ENCODE results near the gene PDE10A.

PDE10A gene

GRCh38 chr6:165439928-165440554 lies 223.0 kb downstream of the PDE10A start:
- no peaks in the 10 kb centered on the region for H3K36me3 ChIP-seq (ENCODE audit: low read depth)
- H3K27ac ChIP-seq (ENCODE audit: poor library complexity, severe bottlenecking), result no peak overlapping the region
- no peaks in the 10 kb centered on the region for H3K9me3 ChIP-seq (ENCODE audit: severe bottlenecking)
- H3K27me3 ChIP-seq (ENCODE audit: insufficient read depth, poor library complexity, severe bottlenecking), result no peaks in the 10 kb centered on the region
- H3K4me3 ChIP-seq (ENCODE audit: severe bottlenecking), result no peak overlapping the region
- TF ChIP-seq, protein P1, sequence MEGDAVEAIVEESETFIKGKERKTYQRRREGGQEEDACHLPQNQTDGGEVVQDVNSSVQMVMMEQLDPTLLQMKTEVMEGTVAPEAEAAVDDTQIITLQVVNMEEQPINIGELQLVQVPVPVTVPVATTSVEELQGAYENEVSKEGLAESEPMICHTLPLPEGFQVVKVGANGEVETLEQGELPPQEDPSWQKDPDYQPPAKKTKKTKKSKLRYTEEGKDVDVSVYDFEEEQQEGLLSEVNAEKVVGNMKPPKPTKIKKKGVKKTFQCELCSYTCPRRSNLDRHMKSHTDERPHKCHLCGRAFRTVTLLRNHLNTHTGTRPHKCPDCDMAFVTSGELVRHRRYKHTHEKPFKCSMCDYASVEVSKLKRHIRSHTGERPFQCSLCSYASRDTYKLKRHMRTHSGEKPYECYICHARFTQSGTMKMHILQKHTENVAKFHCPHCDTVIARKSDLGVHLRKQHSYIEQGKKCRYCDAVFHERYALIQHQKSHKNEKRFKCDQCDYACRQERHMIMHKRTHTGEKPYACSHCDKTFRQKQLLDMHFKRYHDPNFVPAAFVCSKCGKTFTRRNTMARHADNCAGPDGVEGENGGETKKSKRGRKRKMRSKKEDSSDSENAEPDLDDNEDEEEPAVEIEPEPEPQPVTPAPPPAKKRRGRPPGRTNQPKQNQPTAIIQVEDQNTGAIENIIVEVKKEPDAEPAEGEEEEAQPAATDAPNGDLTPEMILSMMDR (IDR thresholded peaks at IDR 0.05; ENCODE audit: poor library complexity, severe bottlenecking), result peak; percentile 76
- H3K4me1 ChIP-seq (ENCODE audit: insufficient read depth, poor library complexity, severe bottlenecking), result no peaks in the 10 kb centered on the region
- DNase-seq (ENCODE audit: low spot score) (no peak), ATAC-seq (ENCODE audit: low read depth) (peak; percentile 57; the same call in 2 of the 3 replicates)

GRCh38 chr6:165426892-165427291 lies 236.1 kb downstream of the PDE10A start:
- no peak overlapping the region for H3K27ac ChIP-seq (ENCODE audit: poor library complexity, severe bottlenecking)
- no peaks in the 10 kb centered on the region for H3K4me1 ChIP-seq (ENCODE audit: insufficient read depth, poor library complexity, severe bottlenecking)
- H3K9me3 ChIP-seq (ENCODE audit: severe bottlenecking), result no peaks in the 10 kb centered on the region
- no peak for DNase-seq (ENCODE audit: low spot score)
- no peak overlapping the region for H3K4me3 ChIP-seq (ENCODE audit: severe bottlenecking)
- TF ChIP-seq, protein P1 (IDR thresholded peaks at IDR 0.05; ENCODE audit: poor library complexity, severe bottlenecking), result no peak
- no peaks in the 10 kb centered on the region for H3K27me3 ChIP-seq (ENCODE audit: insufficient read depth, poor library complexity, severe bottlenecking)
- no peak for ATAC-seq (ENCODE audit: low read depth)
- no peaks in the 10 kb centered on the region for H3K36me3 ChIP-seq (ENCODE audit: low read depth)

DNA sequence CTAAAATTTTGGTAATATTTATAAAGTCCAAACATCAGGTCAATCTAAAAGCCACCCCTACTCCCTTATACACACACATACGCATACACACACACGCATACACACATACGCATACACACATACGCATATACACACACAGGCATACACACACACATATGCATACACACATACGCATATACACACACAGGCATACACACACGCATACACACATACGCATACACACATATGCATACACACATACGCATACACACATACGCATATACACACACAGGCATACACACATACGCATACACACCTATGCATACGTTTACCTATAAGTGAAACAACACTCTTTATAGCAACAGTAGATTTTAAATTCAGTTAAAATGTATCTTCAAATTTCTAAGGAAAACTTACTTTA lies 240.8 kb downstream of the PDE10A start:
- H3K27me3 ChIP-seq (ENCODE audit: insufficient read depth, poor library complexity, severe bottlenecking), result no peaks in the 10 kb centered on the region
- no peaks in the 10 kb centered on the region for H3K9me3 ChIP-seq (ENCODE audit: severe bottlenecking)
- H3K36me3 ChIP-seq (ENCODE audit: low read depth), result no peaks in the 10 kb centered on the region
- no peaks in the 10 kb centered on the region for H3K4me1 ChIP-seq (ENCODE audit: insufficient read depth, poor library complexity, severe bottlenecking)
- no peak overlapping the region for H3K27ac ChIP-seq (ENCODE audit: poor library complexity, severe bottlenecking)
- TF ChIP-seq, protein P1 (IDR thresholded peaks at IDR 0.05; ENCODE audit: poor library complexity, severe bottlenecking), result no peak
- H3K4me3 ChIP-seq (ENCODE audit: severe bottlenecking), result no peak overlapping the region
- no peak for DNase-seq (ENCODE audit: low spot score)
- ATAC-seq (ENCODE audit: low read depth), result no peak

- Histone ChIP-seq H3K4me1 (ENCODE audit: insufficient read depth, poor library complexity, severe bottlenecking) (no peaks in the 10 kb centered on the region), H3K9me3 (ENCODE audit: severe bottlenecking) (peaks cover 2% of the 10 kb centered on the region), H3K36me3 (ENCODE audit: low read depth) (no peaks in the 10 kb centered on the region), H3K27me3 (ENCODE audit: insufficient read depth, poor library complexity, severe bottlenecking) (no peaks in the 10 kb centered on the region), H3K27ac (ENCODE audit: poor library complexity, severe bottlenecking) (no peak overlapping the region), H3K4me3 (ENCODE audit: severe bottlenecking) (no peak overlapping the region)
- TF ChIP-seq, protein P1 (IDR thresholded peaks at IDR 0.05; ENCODE audit: poor library complexity, severe bottlenecking), result no peak
- DNase-seq (ENCODE audit: low spot score) (no peak), ATAC-seq (ENCODE audit: low read depth) (no peak)
Measured at GRCh38 chr6:165417278-165417865, 245.7 kb downstream of the PDE10A start.

DNA sequence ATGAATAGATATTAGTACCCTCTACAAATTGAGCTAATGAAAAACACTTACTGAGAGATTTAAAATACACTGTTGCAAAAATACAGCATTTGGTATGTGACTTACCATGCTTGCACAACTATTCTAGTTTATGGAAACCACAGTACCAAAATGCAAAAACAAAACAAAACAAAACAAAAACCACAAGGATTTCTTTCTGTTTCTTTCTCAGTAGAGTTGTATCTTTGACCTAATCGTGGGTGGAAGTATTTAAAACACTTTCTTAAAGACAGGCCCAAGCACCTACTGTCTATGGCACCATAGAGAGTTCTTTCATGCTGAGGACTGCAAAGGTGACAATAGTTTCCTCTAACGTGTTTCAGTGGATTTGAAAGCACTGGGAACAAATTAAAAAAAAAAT lies 258.3 kb downstream of the PDE10A start:
- Histone ChIP-seq H3K27me3 (ENCODE audit: insufficient read depth, poor library complexity, severe bottlenecking) (no peaks in the 10 kb centered on the region), H3K9me3 (ENCODE audit: severe bottlenecking) (no peaks in the 10 kb centered on the region), H3K27ac (ENCODE audit: poor library complexity, severe bottlenecking) (no peak overlapping the region), H3K36me3 (ENCODE audit: low read depth) (no peaks in the 10 kb centered on the region), H3K4me3 (ENCODE audit: severe bottlenecking) (no peak overlapping the region), H3K4me1 (ENCODE audit: insufficient read depth, poor library complexity, severe bottlenecking) (no peaks in the 10 kb centered on the region)
- DNase-seq (ENCODE audit: low spot score) (no peak), ATAC-seq (ENCODE audit: low read depth) (no peak)
- TF ChIP-seq, protein P1 (IDR thresholded peaks at IDR 0.05; ENCODE audit: poor library complexity, severe bottlenecking), result no peak
